Fibroblast of skin of left biceps (primary cell): ENCODE results near the gene MSRB2.
"Not testable (repeated sequence)": the region's sequence is repeated elsewhere in the genome, so short reads cannot be mapped to it uniquely, and the experiment has no call there.

ENCODE experiments used
- DNase-seq, 2 experiments: peaks; one replicate each; pipeline ENCODE4 v3.0.0-alpha.2; 2013; ENCODE audit warnings: low read depth in 2 of 2

Gene MSRB2

DNA sequence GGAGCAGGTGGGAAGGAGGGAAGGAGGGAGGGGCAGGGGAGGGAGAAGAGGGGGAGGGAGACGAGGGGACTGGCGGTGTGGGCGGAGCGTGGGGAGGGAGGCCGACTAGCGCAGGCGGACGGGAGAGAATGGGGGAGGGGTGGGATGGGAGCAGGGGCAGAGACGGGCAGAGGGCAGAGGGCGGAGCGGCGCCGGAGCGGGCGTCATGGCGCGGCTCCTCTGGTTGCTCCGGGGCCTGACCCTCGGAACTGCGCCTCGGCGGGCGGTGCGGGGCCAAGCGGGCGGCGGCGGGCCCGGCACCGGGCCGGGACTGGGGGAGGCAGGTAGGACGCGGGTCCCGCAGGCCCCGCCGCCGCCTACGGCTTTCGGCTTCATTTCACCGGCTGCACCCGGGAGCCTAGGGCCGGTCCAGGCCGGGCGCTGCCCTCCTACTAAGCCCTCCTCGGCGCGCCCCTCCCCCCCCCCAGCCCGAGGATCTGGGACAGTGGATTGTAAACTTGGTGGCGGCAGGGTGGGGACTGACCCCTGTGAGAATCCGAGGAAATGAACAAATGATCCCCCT lies at the start of gene MSRB2:
Gene MSRB2 (plus strand): TSS at position 176 of the 562 bp plus-strand sequence. CDS start 30 bp downstream, at position 206.
- peak; percentile 84 to 86 for DNase-seq

DNA sequence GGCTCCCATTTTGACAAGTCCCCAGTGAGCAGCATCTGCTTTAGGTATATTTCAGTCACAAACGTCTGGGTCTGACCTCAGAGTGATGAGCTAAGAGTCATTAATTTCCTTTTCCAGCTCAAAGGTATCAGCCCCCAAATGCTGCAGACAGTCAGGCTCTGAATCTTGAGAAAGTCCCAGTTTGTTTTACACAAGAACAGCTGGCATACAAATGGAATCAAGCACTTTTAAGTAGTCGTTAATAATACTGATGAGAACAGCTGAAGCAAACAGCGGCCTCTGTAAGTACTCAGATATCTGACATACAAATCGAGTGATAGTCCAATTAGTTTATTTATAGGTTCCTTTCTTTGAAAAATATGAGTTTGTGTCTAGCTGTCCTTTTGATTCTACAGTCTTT lies 49.4 kb upstream of the MSRB2 start:
- no peak for DNase-seq

DNA sequence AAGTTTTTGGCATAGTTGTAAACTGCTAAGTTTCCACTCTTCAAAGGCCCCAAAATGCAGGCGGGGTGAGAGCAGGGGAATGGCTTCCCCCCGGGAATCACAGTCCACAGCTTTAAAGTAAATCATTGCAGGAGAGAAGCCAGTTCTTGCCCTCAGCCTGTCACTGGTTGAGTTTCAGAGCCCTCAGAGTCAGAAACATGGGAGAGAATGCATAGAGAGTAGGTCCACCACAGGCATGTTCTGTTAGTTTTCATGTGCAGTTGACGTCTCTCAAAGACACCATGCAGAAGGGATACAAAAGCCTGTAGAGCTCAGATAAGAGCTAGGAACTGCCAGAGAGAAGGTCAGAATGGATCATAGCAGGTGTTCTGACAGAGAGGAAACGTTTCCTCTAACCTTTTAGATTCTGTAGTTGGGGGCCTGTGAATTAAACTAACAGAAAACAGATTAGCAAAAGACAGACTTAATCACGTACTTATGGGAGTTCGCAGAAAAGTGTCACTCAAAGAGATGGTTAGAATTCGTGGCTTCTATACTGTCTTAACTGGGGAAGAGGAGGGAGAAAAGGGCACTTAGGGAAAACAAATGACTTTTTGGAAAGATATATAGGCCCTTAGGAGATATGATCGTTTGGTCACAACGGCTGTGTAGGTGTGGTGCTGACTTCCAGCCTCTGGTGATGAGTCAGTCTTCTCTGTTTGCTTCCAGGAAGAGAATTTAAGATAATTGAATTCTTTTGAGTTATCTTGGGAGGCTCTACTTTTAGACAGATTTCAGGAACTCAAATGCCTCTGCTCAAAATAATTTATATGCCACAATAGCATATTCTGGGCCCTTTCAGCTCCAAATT lies 48.0 kb upstream of the MSRB2 start:
- DNase-seq, result no peak

DNA sequence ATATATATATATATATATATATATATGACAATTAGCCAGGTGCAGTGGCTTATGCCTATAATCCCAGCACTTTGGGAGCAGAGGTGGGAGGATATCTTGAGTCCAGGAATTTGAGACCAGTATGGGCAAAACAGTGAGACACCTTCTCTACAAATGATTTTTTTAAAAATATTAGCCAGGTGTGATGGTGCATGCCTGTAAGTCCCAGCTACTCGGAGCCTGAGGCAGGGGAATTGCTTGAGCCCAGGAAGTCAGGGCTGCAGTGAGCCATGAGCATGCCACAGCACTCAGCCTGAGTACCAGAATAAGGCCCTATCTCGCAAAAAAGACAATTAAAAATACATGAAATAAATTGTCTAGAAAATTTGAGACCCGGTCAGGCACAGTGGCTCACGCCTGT lies 47.2 kb upstream of the MSRB2 start:
- DNase-seq, result no peak

- DNase-seq, result no peak
Measured at GRCh38 chr10:23051278-23051677, 44.1 kb upstream of the MSRB2 start.

GRCh38 chr10:23051855-23052331 lies 43.5 kb upstream of the MSRB2 start:
- DNase-seq, result no peak

DNA sequence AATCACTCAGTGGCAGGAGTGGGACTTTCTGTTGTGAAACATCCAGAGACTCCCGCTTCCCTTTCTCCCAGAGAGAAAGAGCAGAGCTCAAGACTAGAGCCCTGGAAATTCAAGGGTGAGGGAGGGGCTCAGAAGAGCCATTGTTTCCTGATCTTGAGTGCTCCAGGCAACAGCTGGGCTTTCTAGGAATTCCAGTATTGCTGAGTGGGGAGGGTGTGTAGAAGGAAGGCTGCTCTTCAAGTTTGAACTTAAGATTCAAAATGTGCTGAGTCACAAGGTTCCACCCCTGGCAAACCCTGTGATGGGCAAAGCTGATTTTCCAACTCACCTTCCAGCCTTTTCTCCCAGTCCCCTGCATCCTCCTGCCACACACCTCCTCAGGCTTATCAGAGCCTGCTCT lies 42.3 kb upstream of the MSRB2 start:
- no peak for DNase-seq

GRCh38 chr10:23055424-23056185 lies 39.8 kb upstream of the MSRB2 start:
- no peak for DNase-seq

DNA sequence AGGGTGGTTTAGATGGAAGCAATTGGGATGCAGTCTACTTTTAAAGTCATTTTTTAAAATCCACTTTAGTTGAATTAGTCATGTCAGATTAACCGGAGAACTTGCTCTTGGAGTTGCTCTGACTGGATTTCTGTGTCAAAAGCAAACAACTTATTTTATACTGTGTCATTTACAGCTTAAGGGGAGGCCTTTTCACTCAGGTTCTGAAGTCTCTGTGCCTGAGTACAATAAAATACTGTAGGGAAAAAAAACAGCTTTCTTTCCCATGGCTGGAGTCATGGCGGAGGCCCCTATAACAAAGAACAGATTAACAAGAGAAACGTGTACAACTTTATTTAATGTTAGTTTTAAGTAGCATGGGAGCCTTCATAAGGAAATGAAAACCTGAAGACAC lies 39.2 kb upstream of the MSRB2 start:
- no peak for DNase-seq

DNA sequence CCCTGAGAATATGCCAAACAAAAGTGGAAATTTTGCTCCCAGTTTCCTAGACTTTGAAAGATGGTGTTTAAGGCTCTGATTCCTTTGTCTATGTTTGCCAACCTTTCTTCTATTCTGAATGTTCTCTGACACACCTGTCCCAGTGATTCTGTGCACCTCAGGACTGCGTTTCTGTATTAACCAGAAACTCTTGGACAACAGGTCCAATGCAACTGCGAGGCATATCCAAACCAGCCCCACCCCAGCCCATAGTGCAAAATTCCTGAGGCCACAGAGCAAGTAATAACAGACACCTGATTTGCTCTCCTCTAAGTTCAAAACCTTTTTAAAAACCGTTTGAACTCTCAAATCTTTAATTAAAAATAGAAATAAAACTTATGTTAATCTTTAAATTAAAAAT lies 37.0 kb upstream of the MSRB2 start:
- no peak for DNase-seq

- DNase-seq, result no peak
Measured at GRCh38 chr10:23060918-23061317, 34.5 kb upstream of the MSRB2 start.

DNA sequence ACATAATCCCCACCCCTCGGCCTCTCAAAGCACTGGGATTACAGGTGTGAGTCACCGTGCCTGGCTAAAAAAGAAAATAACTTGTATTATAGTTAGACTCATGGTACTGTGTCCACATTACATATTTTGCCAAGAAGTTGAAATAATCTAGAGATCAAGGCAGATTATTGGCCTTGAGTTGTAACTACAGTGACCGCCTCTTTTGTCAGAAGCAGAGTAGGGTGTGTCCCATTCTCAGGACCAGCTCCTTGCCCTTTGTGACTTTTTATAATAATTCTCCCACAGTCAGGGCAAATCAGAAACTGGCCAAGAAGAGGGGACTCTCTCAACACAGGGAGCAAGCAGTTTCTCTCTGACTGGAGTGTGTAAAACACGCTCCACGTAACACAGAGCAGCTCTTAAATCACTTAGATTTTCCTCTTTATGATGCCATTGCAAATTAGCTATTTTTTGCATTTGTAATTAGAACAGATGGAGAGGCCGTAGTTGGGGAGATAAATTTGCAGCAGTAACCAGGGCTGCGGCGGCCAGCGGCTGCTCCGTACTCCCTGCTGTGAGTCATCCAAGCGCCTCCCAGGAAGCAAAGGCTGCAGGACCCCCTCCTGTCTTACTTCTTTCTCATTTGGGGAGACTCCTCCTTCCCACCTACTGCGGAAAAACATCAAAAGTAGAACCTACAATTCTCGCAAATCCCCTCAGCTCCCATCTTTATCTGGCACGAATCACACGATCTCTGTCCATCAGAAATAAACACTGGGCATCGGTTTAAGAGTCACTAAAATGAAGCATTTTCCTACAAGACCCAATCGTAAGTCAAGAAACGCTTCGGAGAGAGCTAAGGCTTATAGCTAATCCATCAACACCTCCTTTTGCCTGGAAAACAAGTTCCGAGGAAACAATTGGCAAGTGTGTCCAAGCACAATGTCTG lies 32.1 kb upstream of the MSRB2 start:
- DNase-seq, result no peak

- no peak for DNase-seq
Measured at GRCh38 chr10:23063973-23064812, 31.2 kb upstream of the MSRB2 start.

DNA sequence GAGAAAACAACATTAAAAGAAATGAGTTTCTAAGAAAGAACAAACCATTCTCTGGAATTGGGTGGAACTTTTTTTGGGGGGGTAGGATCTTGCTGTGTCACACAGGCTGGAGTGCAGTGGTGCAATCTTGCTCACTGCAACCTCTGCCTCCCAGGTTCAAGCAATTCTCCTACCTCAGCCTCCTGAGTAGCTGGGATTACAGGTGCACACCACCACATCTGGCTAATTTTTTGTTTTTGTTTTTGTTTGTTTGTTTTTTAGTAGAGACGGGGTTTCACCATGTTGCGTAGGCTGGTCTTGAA lies 30.6 kb upstream of the MSRB2 start:
- DNase-seq, result not testable (repeated sequence)

DNA sequence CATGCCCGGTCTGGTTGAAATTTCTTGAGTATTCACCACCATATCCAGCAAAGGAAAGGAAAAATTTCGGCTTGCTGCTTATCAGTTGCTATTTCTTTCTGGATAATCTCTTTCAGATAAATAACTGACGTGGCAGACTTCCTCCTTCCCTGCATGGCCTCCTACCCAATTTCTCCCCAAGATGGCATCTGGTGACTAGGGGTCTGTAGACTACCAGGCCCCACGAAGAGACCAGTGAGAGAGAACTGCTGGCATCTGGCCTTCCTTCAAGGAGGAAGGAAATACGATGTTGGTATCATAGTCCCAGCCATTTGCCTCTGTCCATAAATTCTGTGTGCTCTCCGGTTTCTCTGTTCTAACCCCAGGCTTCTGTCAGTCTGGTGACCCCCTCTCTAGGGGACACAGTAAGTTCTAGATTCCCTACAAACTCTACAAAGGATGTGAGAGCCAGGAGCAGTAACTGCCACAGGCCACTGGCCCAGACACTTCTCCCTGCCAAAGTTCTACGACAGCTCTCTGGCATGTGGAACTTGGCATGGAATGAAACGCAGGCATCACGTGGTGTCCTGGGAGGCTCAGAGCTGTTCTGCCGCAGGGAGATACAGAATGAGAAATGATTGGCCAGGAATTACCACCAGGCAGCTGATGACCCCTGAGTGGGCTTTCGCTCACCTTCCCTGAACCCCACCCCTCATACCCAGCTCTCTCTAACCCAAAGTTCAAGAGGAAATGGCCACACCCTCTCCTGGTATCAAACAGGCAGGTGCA lies 30.0 kb upstream of the MSRB2 start:
- peak; percentile 12 to 24 for DNase-seq

- DNase-seq, result no peak
Measured at GRCh38 chr10:23067337-23067736, 28.0 kb upstream of the MSRB2 start.

DNA sequence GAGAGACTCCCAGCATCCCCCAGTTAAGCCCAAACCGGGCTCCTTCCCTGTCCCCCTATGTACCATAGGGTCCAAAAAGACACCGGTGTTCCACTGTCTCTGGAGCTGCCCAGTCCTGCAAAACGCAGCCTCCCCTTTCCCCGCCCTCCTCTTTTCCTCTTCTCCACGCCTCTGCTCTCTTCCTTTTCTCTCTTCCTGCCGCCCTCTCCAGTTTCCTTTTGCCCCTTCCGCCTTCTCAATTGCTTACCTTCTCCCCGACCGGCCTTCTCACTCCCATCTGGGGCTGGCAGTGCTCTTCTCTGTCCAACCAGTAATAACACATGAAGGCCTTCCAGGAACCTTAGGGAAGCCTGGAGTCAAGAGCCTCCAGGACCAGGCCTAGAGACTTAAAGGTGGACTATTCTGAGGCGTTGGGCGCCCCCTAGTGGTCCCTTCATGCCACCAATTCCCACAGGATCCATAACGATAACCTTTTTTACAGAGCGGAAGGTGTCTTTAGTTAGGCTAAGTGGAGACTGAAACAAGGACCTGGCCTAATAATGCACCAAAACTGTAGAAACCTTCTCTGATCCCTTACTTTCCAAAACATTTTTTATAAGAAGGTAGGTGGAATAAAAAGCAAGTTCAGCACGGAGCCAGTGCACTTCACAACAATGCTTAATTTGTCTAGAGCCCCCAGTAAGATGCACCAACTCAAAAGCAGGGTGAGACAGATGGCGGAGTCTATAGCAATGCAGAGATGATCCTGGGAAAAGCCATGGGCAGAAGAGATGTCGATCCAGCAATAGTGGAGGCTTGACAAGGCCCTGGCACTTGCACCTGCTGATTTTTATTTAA lies 27.2 kb upstream of the MSRB2 start:
- DNase-seq, result peak; percentile 21 to 26

DNA sequence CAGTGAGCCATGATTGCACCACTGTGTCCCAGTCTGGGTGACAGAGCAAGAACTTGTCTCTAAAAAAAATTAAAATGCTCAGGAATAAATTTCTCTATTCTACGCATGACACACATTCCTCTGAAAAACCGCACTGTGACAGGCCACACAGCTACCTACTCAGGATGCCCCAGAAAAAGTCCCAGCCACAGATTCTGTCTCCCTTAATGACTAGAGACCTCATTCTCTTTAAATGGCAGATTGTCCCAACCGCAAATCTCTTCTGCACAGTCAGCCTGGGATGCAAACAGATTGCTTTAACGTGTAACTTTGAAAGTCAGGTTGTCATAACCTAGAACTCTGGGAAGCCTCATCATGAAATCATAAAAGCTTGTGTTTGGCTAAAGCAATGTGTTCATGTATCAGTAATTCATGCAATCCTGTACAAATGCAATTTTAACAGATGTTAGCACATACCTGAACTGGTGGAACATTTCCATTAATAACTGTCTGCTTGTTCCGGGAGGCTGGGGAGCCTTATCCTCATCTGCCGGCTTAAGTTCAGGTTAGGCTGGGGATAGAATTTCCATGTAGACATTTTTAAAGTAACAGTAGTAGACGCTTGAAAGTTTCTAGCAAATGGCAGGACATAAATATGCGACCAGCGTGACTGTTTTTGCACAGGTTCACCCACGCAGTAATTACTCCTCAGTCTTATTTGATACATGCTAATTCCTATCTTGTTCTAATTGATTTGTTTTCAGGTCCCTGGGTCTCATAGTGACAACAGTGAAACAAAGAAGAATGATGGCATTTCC lies 26.2 kb upstream of the MSRB2 start:
- no peak for DNase-seq
